Smooth muscle cell of bladder (primary cell): ENCODE results near the gene MYG1. TPM values are rescaled to one million over a fixed set of nuclear protein-coding genes. Genes with fewer than 3 reads are reported as not detected.

Experiments used
- total RNA-seq: library from RNA; depleted of rRNA; stranded (reverse); fragments of >200 nt; gene quantifications from 2 replicates; pipeline ENCODE4 v1.2.3, GENCODE V29; 2014

Gene MYG1, protein sequence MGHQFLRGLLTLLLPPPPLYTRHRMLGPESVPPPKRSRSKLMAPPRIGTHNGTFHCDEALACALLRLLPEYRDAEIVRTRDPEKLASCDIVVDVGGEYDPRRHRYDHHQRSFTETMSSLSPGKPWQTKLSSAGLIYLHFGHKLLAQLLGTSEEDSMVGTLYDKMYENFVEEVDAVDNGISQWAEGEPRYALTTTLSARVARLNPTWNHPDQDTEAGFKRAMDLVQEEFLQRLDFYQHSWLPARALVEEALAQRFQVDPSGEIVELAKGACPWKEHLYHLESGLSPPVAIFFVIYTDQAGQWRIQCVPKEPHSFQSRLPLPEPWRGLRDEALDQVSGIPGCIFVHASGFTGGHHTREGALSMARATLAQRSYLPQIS
- 54.5 and 64.1 TPM in 2 replicates for total RNA-seq

GRCh38 chr12:53299454-53300180 lies at the start of gene MYG1:
Gene MYG1, plus strand, starts transcription at chr12:53299695. Its CDS starts 43 bp downstream, at chr12:53299738.

DNA sequence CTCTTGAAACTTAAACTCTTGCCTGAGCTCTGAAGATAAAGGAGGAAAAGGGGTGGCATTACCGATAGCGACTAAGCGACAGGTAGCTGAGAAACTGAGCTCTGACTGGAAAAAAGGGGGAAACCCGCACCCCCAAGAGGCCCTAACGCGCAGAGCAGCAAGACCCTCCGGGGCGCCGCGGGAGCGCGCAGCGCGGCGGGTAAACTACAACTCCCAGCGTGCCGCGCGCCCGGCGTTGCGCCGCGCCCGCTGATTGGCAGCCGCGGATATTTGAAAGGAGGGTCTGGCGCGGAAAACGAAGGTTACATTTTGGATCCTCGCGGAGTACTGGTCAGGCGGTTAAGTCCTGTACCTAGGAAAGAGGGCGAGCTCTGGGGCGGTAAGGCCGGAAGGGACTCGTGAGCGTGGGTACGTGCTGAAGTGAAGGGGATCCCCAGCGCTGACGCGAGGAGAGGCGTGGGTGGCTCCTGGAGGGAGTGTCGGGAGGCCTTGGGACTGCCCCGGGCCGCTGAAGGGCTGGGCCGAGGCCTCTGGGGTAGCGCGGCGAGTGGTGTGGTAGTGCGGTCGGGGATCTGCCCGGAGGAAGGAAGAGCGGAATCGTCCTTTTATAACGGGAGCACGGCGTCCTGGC lies 31.4 kb upstream of the MYG1 start, which contains the start of gene ESPL1:
ESPL1 (plus strand) TSS at position 301 of the 631 bp plus-strand sequence. CDS start 468 bp downstream, outside the sequence.

GRCh38 chr12:53295070-53295890 lies 4.2 kb upstream of the MYG1 start, which contains the start of gene PFDN5:
Gene PFDN5, plus strand, starts transcription at chr12:53295542. Its CDS starts 26 bp downstream, at chr12:53295568.

DNA sequence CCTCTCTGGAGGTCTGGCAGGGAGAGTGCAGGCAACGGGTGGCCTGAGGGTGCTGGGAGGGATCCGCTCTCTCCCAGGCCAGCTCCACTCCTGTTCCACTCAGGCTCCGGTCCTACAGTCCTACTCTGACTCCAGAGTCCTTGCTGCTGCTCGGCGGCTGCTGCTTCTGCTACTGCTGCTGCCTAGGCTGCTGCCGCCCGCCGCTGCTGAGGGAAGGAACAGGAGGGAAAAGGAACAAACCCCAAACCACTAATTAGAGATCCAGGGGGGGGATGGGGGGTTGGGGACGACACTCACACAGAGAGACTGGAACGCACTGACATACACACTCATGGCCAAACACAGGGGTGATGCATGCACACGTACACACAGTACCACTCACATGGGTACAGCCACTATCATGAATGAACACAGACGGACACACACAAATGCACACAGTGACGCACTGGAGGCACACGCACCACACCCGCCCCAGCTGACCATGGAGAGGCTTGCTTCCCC lies 36.7 kb downstream of the MYG1 start, which contains the start of gene SP7:
SP7 (minus strand) TSS at position 174 of the 501 bp plus-strand sequence. CDS start 708 bp downstream, outside the sequence.

Other genes starting within 250 kb of the MYG1 start
- 23.2 and 37.3 TPM in 2 replicates for gene TNS2, start 249.6 kb upstream of the MYG1 start, total RNA-seq
- gene SPRYD3, start 220.3 kb upstream of the MYG1 start, total RNA-seq, result 17.2 and 31.2 TPM in 2 replicates
- 666 and 756 TPM in 2 replicates for gene IGFBP6, start 202.0 kb upstream of the MYG1 start, total RNA-seq
- gene SOAT2, start 196.2 kb upstream of the MYG1 start, total RNA-seq, result 0.09 TPM in 1 of 2 replicates, not detected in the other
- 13.2 and 16.2 TPM in 2 replicates for gene ZNF740, start 119.0 kb upstream of the MYG1 start, total RNA-seq
- gene CSAD, start 118.8 kb upstream of the MYG1 start, total RNA-seq, result 7.3 and 11.3 TPM in 2 replicates
- gene ITGB7, start 92.4 kb upstream of the MYG1 start, total RNA-seq, result 0.14 and 0.37 TPM in 2 replicates
- 17.5 and 21.2 TPM in 2 replicates for gene RARG, start 67.5 kb upstream of the MYG1 start, total RNA-seq
- 0.46 and 1.00 TPM in 2 replicates for gene ESPL1, start 31.4 kb upstream of the MYG1 start, total RNA-seq
- 998 and 1,105 TPM in 2 replicates for gene PFDN5, start 4.2 kb upstream of the MYG1 start, total RNA-seq
- gene AAAS, start 21.9 kb downstream of the MYG1 start, total RNA-seq, result 30.0 and 38.0 TPM in 2 replicates
- gene SP7, start 36.7 kb downstream of the MYG1 start, total RNA-seq, result not detected in 2 replicates
- gene SP1, start 80.5 kb downstream of the MYG1 start, total RNA-seq, result 20.3 and 21.7 TPM in 2 replicates
- not detected in 2 replicates for gene AMHR2, start 124.2 kb downstream of the MYG1 start, total RNA-seq
- 25.2 and 27.5 TPM in 2 replicates for gene PRR13, start 142.0 kb downstream of the MYG1 start, total RNA-seq
- 191 and 202 TPM in 2 replicates for gene PCBP2, start 152.4 kb downstream of the MYG1 start, total RNA-seq
- 29.6 and 40.3 TPM in 2 replicates for gene MAP3K12, start 199.8 kb downstream of the MYG1 start, total RNA-seq
- gene TARBP2, start 201.6 kb downstream of the MYG1 start, total RNA-seq, result 34.7 and 39.8 TPM in 2 replicates
- not detected in 2 replicates for gene NPFF, start 207.8 kb downstream of the MYG1 start, total RNA-seq